NCI-H2227 (cell line): Measurements from ENCODE around the gene ADAMTS6.
A peak's percentile ranks its signal among the peaks of the same experiment; 100 is the strongest.

Experiments used
- DNase-seq: peaks from one replicate; lab custom pipeline; 2025; ENCODE audit not compliant: unreplicated experiment; lab: John Stamatoyannopoulos, UW

Gene ADAMTS6

DNA sequence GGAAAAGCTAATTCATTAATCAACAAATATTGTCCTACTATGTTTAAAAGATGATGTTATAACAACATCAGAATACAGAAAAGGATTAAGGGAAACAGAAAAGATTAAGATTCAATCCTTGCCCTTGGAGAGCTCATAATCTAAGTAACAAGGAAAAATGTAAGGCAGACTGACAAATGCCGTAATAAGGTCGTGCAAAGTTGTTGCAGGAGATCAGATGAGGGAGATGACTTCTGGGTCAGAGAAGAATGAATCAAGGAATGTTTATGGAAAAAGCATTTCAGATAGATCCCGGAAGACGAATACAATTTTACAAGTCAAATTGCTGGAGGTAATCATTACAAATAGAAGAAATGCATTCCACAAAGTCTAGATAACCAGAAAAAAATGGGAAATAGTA, 6.4 kb downstream of the ADAMTS6 start:
- DNase-seq = no peak

DNA sequence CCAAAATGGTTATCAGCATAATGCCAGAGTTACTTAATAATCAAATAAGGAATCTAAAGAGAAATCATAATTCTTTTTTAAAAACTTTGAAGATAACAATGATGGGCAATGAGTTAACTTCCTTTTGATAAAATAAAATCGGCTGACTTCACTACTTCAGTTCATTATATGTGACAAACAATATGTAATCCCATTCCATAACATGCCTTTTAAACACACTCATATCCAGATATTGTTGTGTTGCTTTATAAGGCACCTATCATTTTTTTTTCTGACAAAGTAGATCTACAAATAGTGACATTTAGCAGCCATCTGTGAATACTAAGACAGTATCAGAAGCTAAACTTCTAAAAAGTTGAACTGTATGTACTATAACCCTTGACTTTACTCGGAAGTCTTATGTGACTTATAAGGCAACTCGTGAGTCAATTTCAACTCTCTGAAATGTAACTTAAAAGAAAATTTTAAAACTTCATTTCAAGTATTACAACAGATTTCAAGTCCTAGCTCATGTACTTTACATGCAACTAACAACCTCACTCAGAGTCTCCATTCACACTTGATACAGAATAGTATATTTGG, 7.5 kb downstream of the ADAMTS6 start:
- no peak for DNase-seq

DNA sequence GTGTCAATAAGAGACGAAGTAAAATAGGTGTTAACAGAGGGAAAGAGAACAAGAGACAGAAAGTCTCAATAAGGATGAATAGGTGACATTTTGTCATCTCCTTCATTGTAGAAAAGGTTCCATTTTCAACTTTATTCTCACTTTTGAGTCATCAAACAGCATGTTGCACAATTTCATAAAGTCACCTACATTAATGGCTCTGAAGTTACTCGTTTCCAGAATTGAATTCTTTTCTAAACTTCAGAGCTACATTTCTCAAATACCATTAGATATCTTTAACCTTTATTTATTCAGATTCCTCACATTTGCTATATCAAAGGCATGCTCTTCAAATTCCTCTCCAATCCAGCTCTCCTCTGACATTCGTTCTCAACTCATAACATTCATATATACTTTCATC, 13.1 kb downstream of the ADAMTS6 start:
- no peak for DNase-seq

DNA sequence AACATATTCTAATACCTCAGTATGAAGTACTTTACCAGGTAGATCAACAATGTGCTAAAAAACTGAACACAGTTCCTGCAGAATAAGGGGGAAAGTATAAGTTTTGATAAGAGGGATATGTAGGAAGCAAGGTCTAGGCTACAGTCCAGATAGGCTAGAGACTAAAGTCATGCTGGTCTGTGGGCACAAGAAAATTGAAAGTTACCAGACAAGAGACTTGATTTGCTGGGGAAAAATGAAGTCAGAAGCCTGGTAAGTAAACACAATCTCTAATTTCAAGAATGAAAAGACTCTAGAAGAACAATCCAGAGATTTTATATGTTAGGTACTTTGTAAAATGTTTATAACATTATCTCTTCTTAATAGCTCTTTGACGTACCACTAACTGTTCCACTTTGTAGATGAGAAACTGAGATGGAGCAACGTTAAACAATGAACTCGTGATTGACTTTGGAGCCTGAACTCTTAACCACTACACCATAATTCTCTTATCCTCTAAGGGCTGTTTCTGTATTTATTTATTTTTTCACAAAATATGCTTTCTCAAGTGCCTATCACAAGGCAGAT, 19.5 kb downstream of the ADAMTS6 start:
- no peak for DNase-seq

GRCh38 chr5:65461490-65461889, 20.2 kb downstream of the ADAMTS6 start:
- DNase-seq = no peak

GRCh38 chr5:65459995-65460394, 21.7 kb downstream of the ADAMTS6 start:
- no peak for DNase-seq

GRCh38 chr5:65455064-65455463, 26.7 kb downstream of the ADAMTS6 start:
- no peak for DNase-seq

DNA sequence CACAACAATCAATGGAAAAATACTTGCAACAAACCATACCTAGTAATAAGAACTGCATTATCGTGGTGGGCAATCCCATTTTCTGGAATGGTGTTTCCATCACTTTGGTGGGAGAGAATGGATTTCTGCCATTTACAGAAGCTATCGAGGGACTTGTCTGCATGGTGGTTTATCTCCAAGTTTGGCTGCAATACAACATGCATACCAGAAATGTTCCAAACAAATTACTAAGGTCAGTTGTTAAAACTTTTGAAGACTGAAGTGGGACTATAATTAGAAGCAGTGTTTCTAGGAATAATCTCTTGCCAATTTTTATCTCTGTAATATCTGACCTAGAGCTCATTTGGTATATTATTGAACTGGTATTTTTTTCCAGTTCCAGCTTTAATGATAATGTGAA, 30.3 kb downstream of the ADAMTS6 start:
- DNase-seq = no peak

- DNase-seq = no peak
Observed at GRCh38 chr5:65446682-65447081, 35.0 kb downstream of the ADAMTS6 start.

- no peak for DNase-seq
Observed at GRCh38 chr5:65441800-65442199, 39.9 kb downstream of the ADAMTS6 start.

DNA sequence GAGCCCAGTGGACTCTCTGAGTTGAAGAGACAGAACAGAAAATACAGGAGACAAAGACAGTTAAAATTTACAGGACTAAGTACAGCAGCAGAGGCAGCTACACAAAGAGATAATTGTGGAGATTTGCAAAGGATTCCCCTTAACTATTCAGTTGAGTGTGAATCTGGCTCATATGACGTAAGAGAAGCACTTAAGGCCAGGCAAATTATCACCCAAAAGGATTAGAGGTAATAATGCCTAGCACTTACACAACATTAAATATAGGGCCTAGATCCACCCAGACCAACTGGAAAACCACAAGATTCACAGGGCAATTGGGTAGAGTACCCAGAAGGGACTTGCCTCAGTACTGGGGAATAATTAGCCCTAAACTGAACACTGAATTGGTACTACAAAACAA, 41.3 kb downstream of the ADAMTS6 start:
- peak; percentile 81 for DNase-seq

GRCh38 chr5:65434122-65434521, 47.6 kb downstream of the ADAMTS6 start:
- DNase-seq = no peak

GRCh38 chr5:65426656-65427055, 55.1 kb downstream of the ADAMTS6 start:
- no peak for DNase-seq

- DNase-seq = no peak
Observed at GRCh38 chr5:65423623-65424022, 58.1 kb downstream of the ADAMTS6 start.

DNA sequence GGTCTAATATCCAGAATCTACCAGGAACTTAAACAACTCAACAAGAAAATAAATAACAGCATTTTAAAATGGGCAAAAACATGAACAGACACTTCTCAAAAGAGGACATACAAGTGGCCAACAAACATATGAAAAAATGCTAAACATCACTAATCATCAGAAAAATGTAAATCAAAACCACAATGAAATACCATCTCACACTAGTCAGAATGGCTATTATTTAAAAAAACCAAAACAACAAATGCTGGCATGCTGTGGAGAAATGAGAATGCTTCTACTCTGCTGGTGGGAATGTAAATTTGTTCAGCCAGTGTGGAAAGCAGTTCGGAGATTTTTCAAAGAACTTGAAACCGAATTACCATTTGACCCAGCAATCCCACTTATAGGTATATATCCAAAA, 63.1 kb downstream of the ADAMTS6 start:
- no peak for DNase-seq

GRCh38 chr5:65413822-65414221, 67.9 kb downstream of the ADAMTS6 start:
- DNase-seq = no peak

DNA sequence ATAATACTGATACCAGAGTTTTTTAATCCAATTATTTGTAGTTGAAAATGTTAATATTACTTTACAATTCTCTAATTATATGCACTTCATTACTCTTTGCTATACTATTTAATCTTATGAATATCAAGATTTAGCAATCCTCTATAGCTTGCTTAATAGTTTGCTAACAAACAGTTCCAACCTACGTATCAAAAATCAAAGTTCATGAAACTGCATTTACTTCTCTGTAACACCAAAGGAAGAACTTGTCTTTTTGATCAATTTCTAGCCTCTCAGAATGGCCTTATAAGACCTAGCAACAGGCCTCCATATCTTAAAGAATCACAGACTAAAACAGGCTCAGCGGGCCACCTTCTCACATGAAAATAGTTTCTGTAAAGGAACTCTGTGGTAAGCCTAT, 68.9 kb downstream of the ADAMTS6 start:
- no peak for DNase-seq

DNA sequence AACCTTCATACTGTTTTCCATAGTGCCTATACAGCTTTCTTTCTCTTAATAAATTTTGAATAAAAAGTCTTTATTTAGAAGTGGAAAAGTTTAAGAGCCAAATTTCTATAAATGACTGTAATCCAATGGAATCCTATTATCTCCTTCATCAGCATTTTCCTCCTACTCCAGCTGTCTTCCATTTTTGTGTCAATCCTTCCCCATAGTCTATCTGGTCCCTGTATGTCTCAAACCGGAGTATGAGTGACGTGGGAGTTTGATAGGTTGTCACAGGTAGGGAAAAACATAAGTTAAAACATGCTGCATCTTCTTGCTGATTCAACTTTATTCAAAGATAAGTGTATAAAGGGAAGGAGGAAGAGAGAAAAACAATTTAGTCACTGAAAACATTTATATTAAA, 70.4 kb downstream of the ADAMTS6 start:
- DNase-seq = no peak

- no peak for DNase-seq
Observed at GRCh38 chr5:65395526-65396155, 86.1 kb downstream of the ADAMTS6 start.

GRCh38 chr5:65394087-65394486, 87.6 kb downstream of the ADAMTS6 start:
- no peak for DNase-seq

- no peak for DNase-seq
Observed at GRCh38 chr5:65391591-65391990, 90.1 kb downstream of the ADAMTS6 start.

- DNase-seq = no peak
Observed at GRCh38 chr5:65390208-65390607, 91.5 kb downstream of the ADAMTS6 start.

DNA sequence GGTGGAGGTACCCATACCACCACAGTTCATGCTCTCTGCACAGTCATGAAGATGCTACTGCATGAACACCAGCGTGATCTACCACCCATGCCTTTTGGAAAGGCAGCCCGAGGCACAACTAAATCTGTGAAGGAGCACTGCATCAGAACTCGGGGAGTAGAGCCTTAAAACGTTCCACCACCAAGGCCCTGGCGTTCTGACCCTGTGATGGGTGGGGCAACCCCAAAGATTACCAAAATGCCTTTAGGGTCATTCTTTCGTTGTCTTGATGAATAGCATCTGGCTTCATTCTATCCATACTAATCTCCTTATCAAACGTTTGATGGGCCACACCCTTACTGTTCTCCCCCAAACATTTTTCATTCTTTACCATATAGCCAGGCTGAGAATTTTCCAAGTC, 97.9 kb downstream of the ADAMTS6 start:
- DNase-seq = no peak
